ENCODE data around the gene CES1.
"Not testable (repeated sequence)": the region's sequence is repeated elsewhere in the genome, so short reads cannot be mapped to it uniquely, and the experiment has no call there.

The CES1 gene

GRCh38 chr16:55780095-55780407 is 52.8 kb downstream of the CES1 start:
- not testable (repeated sequence) for DNase-seq, H3K27ac Mint-ChIP-seq
- peaks cover 13% of the 10 kb centered on the region for H3K27me3 Mint-ChIP-seq (ENCODE audit: low read depth, poor library complexity)

GRCh38 chr16:55779402-55780094 is 53.3 kb downstream of the CES1 start:
- Mint-ChIP-seq H3K4me3 (no peak overlapping the region), H3K27ac (no peak overlapping the region), H3K27me3 (ENCODE audit: low read depth, poor library complexity) (peaks cover 9% of the 10 kb centered on the region), H3K36me3 (ENCODE audit: low read depth) (no peaks in the 10 kb centered on the region), H3K4me1 (no peaks in the 10 kb centered on the region), H3K9me3 (no peaks in the 10 kb centered on the region)
- no peak for TF ChIP-seq CTCF (IDR thresholded peaks at IDR 0.05)
- DNase-seq, result no peak

More at GRCh38 chr16:55780095-55780407, 52.8 kb downstream of the CES1 start:
- not testable (repeated sequence) for H3K4me3 Mint-ChIP-seq; H3K36me3 Mint-ChIP-seq (ENCODE audit: low read depth); H3K4me1 Mint-ChIP-seq; H3K9me3 Mint-ChIP-seq

GRCh38 chr16:55778757-55779156 is 54.1 kb downstream of the CES1 start:
- DNase-seq, result no peak
- H3K4me3 Mint-ChIP-seq, result no peak overlapping the region

GRCh38 chr16:55775857-55776256 is 57.0 kb downstream of the CES1 start:
- H3K9me3 Mint-ChIP-seq, result no peaks in the 10 kb centered on the region
- H3K27me3 Mint-ChIP-seq (ENCODE audit: low read depth, poor library complexity), result peaks cover 9% of the 10 kb centered on the region
- no peak overlapping the region for H3K4me3 Mint-ChIP-seq
- no peak overlapping the region for H3K27ac Mint-ChIP-seq
- H3K36me3 Mint-ChIP-seq (ENCODE audit: low read depth), result no peaks in the 10 kb centered on the region
- no peak for DNase-seq
- H3K4me1 Mint-ChIP-seq, result no peaks in the 10 kb centered on the region
- TF ChIP-seq CTCF (IDR thresholded peaks at IDR 0.05), result no peak

More at GRCh38 chr16:55778757-55779156, 54.1 kb downstream of the CES1 start:
- no peak for TF ChIP-seq CTCF (IDR thresholded peaks at IDR 0.05)
- H3K4me1 Mint-ChIP-seq, result no peaks in the 10 kb centered on the region
- peaks cover 9% of the 10 kb centered on the region for H3K27me3 Mint-ChIP-seq (ENCODE audit: low read depth, poor library complexity)
- H3K36me3 Mint-ChIP-seq (ENCODE audit: low read depth), result no peaks in the 10 kb centered on the region
- no peak overlapping the region for H3K27ac Mint-ChIP-seq
- no peaks in the 10 kb centered on the region for H3K9me3 Mint-ChIP-seq

GRCh38 chr16:55773859-55774549 is 58.9 kb downstream of the CES1 start:
- H3K27me3 Mint-ChIP-seq (ENCODE audit: low read depth, poor library complexity), result peaks cover 6% of the 10 kb centered on the region
- H3K4me3 Mint-ChIP-seq, result no peak overlapping the region
- H3K36me3 Mint-ChIP-seq (ENCODE audit: low read depth), result no peaks in the 10 kb centered on the region
- H3K27ac Mint-ChIP-seq, result no peak overlapping the region
- TF ChIP-seq CTCF (IDR thresholded peaks at IDR 0.05), result no peak
- no peaks in the 10 kb centered on the region for H3K9me3 Mint-ChIP-seq
- H3K4me1 Mint-ChIP-seq, result no peaks in the 10 kb centered on the region
- DNase-seq, result no peak

GRCh38 chr16:55765161-55765560 is 67.7 kb downstream of the CES1 start:
- Mint-ChIP-seq H3K4me3 (no peak overlapping the region), H3K27ac (no peak overlapping the region), H3K9me3 (no peaks in the 10 kb centered on the region), H3K27me3 (ENCODE audit: low read depth, poor library complexity) (no peaks in the 10 kb centered on the region), H3K36me3 (ENCODE audit: low read depth) (no peaks in the 10 kb centered on the region), H3K4me1 (peaks cover 20% of the 10 kb centered on the region)
- no peak for DNase-seq
- no peak for TF ChIP-seq CTCF (IDR thresholded peaks at IDR 0.05)

Measured in nephron progenitor cell (in vitro differentiated cells).